Head of caudate nucleus (tissue), 42 donors: ENCODE measurements around the gene SLC41A3.
"Not testable (repeated sequence)": the region's sequence is repeated elsewhere in the genome, so short reads cannot be mapped to it uniquely, and the experiment has no call there.

Experiments used
- DNase-seq, 42 donors: peaks; one replicate each; pipeline versions ENCODE4 v3.0.0 to v3.0.0-alpha.2; 2020 to 2021; ENCODE audit warnings: mixed read lengths in 7 of 42
- intact Hi-C: fragments of 100-400 bp; cut with DNase I; formaldehyde crosslinking; loops from one replicate; pipeline ENCODE4 v1.15.0; 2022

Gene SLC41A3

DNA sequence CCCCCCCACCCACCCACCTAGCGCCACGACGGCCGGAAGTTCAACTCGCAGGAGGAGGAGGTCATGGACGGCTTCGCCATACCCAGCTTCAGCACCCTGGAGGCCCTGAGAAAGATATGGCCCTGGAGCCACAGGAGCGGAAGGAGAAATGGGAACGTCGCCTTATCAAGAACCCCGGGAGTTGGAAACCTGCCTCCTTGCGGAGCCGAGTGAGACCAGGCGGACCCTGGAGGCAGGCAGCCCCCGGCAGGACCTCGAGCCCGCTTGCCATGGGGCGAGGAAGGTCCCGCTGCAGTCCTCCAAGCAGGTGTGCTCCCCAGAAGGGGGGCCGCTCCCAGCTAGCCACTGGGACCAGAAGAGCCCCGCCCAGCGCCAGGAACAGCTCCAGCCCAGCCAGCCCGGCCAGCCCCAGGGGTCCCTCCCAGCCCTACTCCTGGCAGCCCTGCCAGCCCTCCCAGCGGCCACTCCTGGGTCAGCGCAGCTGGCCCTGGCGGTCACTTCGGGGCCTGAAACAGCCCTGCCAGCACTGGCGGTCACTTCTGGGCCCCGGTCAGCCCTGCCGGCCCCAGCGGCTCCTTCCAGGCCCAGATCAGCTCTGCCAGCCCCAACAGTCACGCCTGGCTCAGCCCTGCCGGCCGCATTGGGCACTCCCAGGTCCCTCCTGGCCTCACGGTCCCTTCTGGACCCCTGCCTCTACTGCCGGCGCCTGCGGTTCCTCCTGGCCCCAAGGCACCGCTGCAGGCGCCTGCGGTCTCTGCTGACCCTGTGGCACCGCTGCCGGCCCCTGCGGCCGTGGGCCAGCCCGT, 125.2 kb downstream of the SLC41A3 start:
- intact Hi-C loops, result no loop called here
- no peak for DNase-seq

DNA sequence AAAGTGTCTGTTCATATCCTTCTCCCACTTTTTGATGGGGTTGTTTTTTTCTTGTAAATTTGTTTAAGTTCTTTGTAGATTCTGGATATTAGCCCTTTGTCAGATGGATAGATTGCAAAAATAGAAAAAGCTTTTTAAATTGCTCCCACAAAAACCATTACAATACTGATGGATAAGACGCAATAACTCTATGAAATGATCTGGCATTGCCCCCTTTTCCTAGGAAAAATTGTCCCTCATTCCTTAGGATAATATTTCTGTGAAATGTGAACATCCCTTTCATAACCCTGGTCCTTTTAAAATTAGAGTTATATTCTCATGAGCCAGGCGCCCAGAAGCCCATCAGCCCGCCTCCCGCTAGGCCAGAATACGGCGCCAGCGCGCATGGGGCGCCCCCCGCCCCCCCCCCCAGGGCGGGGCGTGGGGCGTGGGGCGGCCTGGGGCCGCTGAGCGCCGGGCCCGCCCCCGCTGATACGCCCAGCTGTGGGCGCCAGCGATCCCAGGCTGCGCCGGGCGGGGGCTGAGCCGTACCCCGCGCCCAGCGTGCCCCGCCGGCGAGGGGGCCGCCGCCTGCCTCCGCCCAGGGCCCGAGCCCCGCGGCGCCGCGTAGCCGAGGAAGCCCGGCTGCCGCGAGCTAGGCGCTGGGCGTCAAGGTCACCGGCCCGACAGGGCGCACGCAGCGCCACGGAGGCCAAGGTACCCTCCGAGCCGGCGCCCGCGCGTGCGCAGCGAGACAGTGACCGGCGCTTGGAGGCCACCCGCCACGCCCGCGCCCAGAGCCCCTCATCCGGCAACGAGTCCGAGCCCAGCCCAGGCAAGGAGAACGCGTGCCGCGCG, 126.0 kb downstream of the SLC41A3 start:
- peak in 1 of 42 donors; percentile 13 for DNase-seq
- intact Hi-C loops, result no loop called here

DNA sequence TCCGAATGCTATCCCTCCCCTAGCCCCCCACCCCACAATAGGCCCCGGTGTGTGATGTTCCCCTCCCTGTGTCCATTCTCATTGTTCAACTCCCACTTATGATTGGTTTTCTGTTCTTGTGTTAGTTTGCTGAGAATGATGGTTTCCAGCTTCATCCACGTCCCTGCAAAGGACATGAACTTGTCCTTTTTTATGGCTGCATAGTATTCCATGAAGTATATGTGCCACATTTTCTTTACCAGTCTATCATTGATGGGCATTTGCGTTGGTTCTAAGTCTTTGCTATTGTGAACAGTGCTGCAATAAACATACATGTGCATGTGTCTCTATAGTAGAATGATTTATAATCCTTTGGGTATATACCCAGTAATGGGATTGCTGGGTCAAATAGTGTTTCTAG, 126.9 kb downstream of the SLC41A3 start:
- DNase-seq, intact Hi-C loops: not testable (repeated sequence)
